ENCODE results near the gene PODXL2.

The PODXL2 gene

GRCh38 chr3:127663151-127663550 lies 34.2 kb downstream of the PODXL2 start:
- no peak for DNase-seq (ENCODE audit: low spot score)
- H3K27ac ChIP-seq, result no peak overlapping the region
- no peak for TF ChIP-seq CTCF (conservative IDR thresholded peaks at IDR 0.05; ENCODE audit: low read depth)
- CTCF ChIA-PET, result no interaction called here
- POLR2A ChIA-PET (ENCODE audit: low non-redundant PET), result no interaction called here

GRCh38 chr3:127665165-127665564 lies 36.2 kb downstream of the PODXL2 start:
- no peak for DNase-seq (ENCODE audit: low spot score)
- ChIA-PET POLR2A (ENCODE audit: low non-redundant PET) (no interaction called here), CTCF (no interaction called here)
- no peak overlapping the region for H3K27ac ChIP-seq
- TF ChIP-seq CTCF (conservative IDR thresholded peaks at IDR 0.05; ENCODE audit: low read depth), result no peak

GRCh38 chr3:127665586-127665985 lies 36.6 kb downstream of the PODXL2 start:
- ChIA-PET POLR2A (ENCODE audit: low non-redundant PET) (no interaction called here), CTCF (no interaction called here)
- no peak overlapping the region for H3K27ac ChIP-seq
- TF ChIP-seq CTCF (conservative IDR thresholded peaks at IDR 0.05; ENCODE audit: low read depth), result no peak
- DNase-seq (ENCODE audit: low spot score), result no peak

GRCh38 chr3:127666676-127667075 lies 37.7 kb downstream of the PODXL2 start:
- TF ChIP-seq CTCF (conservative IDR thresholded peaks at IDR 0.05; ENCODE audit: low read depth), result no peak
- CTCF ChIA-PET, result no interaction called here
- POLR2A ChIA-PET (ENCODE audit: low non-redundant PET), result no interaction called here
- H3K27ac ChIP-seq, result no peak overlapping the region
- no peak for DNase-seq (ENCODE audit: low spot score)

- TF ChIP-seq CTCF (conservative IDR thresholded peaks at IDR 0.05; ENCODE audit: low read depth), result no peak
- ChIA-PET POLR2A (ENCODE audit: low non-redundant PET) (no interaction called here), CTCF (no interaction called here)
- no peak for DNase-seq (ENCODE audit: low spot score)
- no peak overlapping the region for H3K27ac ChIP-seq
Measured at GRCh38 chr3:127667119-127667681, 38.2 kb downstream of the PODXL2 start.

- no peak overlapping the region for H3K27ac ChIP-seq
- POLR2A ChIA-PET (ENCODE audit: low non-redundant PET), result no interaction called here
- CTCF ChIA-PET, result no interaction called here
- no peak for DNase-seq (ENCODE audit: low spot score)
- TF ChIP-seq CTCF (conservative IDR thresholded peaks at IDR 0.05; ENCODE audit: low read depth), result no peak
Measured at GRCh38 chr3:127668906-127669305, 39.9 kb downstream of the PODXL2 start.
